NCI-H2081 (cell line): ENCODE measurements around the gene BTBD7.
"Not testable (repeated sequence)": the region's sequence is repeated elsewhere in the genome, so short reads cannot be mapped to it uniquely, and the experiment has no call there.

ENCODE experiments used
- DNase-seq, 2 experiments: peaks; one replicate each; lab custom pipeline; 2025; lab: John Stamatoyannopoulos, UW

Gene BTBD7

GRCh38 chr14:93332853-93333630, at the start of gene BTBD7:
Gene BTBD7 (minus strand): TSS chr14:93333036. CDS start chr14:93296051, 36,985 bp downstream.
- DNase-seq: peak; percentile 97 to 98

- DNase-seq: no peak
Measured at GRCh38 chr14:93381644-93382043, 48.8 kb upstream of the BTBD7 start.

GRCh38 chr14:93379831-93380230, 47.0 kb upstream of the BTBD7 start:
- no peak for DNase-seq

- DNase-seq: no peak
Measured at GRCh38 chr14:93375673-93376156, 42.9 kb upstream of the BTBD7 start.

- DNase-seq: no peak
Measured at GRCh38 chr14:93369713-93370266, 37.0 kb upstream of the BTBD7 start.

GRCh38 chr14:93368996-93369712, 36.3 kb upstream of the BTBD7 start:
- DNase-seq: no peak

- DNase-seq: not testable (repeated sequence)
Measured at GRCh38 chr14:93354873-93355272, 22.0 kb upstream of the BTBD7 start.

- DNase-seq: no peak
Measured at GRCh38 chr14:93348292-93348691, 15.5 kb upstream of the BTBD7 start.

GRCh38 chr14:93347850-93348249, 15.0 kb upstream of the BTBD7 start:
- no peak for DNase-seq

- no peak for DNase-seq
Measured at GRCh38 chr14:93346926-93347721, 14.3 kb upstream of the BTBD7 start, which contains the start of gene COX8C. Gene COX8C (plus strand): TSS chr14:93347182. CDS start chr14:93347269, 87 bp downstream.

GRCh38 chr14:93343797-93344196, 11.0 kb upstream of the BTBD7 start:
- DNase-seq: peak; percentile 46 to 64

GRCh38 chr14:93343266-93343665, 10.4 kb upstream of the BTBD7 start:
- DNase-seq: no peak

- DNase-seq: no peak
Measured at GRCh38 chr14:93337884-93338283, 5.0 kb upstream of the BTBD7 start.

GRCh38 chr14:93337143-93337753, 4.4 kb upstream of the BTBD7 start:
- DNase-seq: no peak

- DNase-seq: peak in 1 of 2 experiments; percentile 13
Measured at GRCh38 chr14:93333631-93334103, 831 bp upstream of the BTBD7 start.

GRCh38 chr14:93332397-93332852, 411 bp downstream of the BTBD7 start:
- peak; percentile 16 to 62 for DNase-seq

GRCh38 chr14:93331728-93332396, 974 bp downstream of the BTBD7 start:
- DNase-seq: no peak

- no peak for DNase-seq
Measured at GRCh38 chr14:93331002-93331727, 1.7 kb downstream of the BTBD7 start.

- no peak for DNase-seq
Measured at GRCh38 chr14:93330609-93331000, 2.2 kb downstream of the BTBD7 start.
